Stimulated activated naive CD4-positive, alpha-beta T cell treated with Interleukin-2 at 50 U/mL for 16 hours (primary cell): ENCODE measurements around the gene ERG.

ENCODE experiments used
- DNase-seq: peaks from one replicate; lab custom pipeline; 2025; lab: John Stamatoyannopoulos, UW

The ERG gene

GRCh38 chr21:38389354-38389676, 109.0 kb downstream of the ERG start:
- no peak for DNase-seq

GRCh38 chr21:38388647-38389353, 109.5 kb downstream of the ERG start:
- no peak for DNase-seq

- DNase-seq: no peak
These were observed 110.1 kb downstream of the ERG start for GRCh38 chr21:38388203-38388602.

GRCh38 chr21:38386967-38387366, 111.3 kb downstream of the ERG start:
- no peak for DNase-seq

GRCh38 chr21:38385427-38386175, 112.7 kb downstream of the ERG start:
- no peak for DNase-seq

GRCh38 chr21:38384675-38385426, 113.4 kb downstream of the ERG start:
- no peak for DNase-seq

GRCh38 chr21:38384238-38384560, 114.1 kb downstream of the ERG start:
- no peak for DNase-seq

GRCh38 chr21:38383411-38384237, 114.7 kb downstream of the ERG start:
- no peak for DNase-seq

GRCh38 chr21:38380481-38381137, 117.7 kb downstream of the ERG start:
- no peak for DNase-seq

- DNase-seq: no peak
These were observed 119.1 kb downstream of the ERG start for GRCh38 chr21:38379147-38379546.

GRCh38 chr21:38377165-38378088, 120.8 kb downstream of the ERG start:
- DNase-seq: no peak

- DNase-seq: no peak
These were observed 121.6 kb downstream of the ERG start for GRCh38 chr21:38376693-38377092.

- no peak for DNase-seq
These were observed 122.0 kb downstream of the ERG start for GRCh38 chr21:38376235-38376634.

- DNase-seq: no peak
These were observed 130.6 kb downstream of the ERG start for GRCh38 chr21:38367646-38368045.

- no peak for DNase-seq
These were observed 132.8 kb downstream of the ERG start for GRCh38 chr21:38365521-38365920.

GRCh38 chr21:38363693-38364092, 134.6 kb downstream of the ERG start:
- no peak for DNase-seq

- DNase-seq: no peak
These were observed 137.0 kb downstream of the ERG start for GRCh38 chr21:38361324-38361723.

GRCh38 chr21:38359835-38360234, 138.4 kb downstream of the ERG start:
- DNase-seq: no peak

- no peak for DNase-seq
These were observed 139.2 kb downstream of the ERG start for GRCh38 chr21:38359090-38359489.

- no peak for DNase-seq
These were observed 139.6 kb downstream of the ERG start for GRCh38 chr21:38358666-38359065.

GRCh38 chr21:38358098-38358497, 140.2 kb downstream of the ERG start:
- DNase-seq: no peak
